Trophoblast cell (in vitro differentiated cells and primary cell): ENCODE data around the gene ZBTB40.

Source experiments
- DNase-seq, 2 donors: peaks; one replicate each; pipeline ENCODE4 v3.0.0-alpha.2; 2016
- H2AFZ ChIP-seq: 2 replicates; pipeline ENCODE4 v1.6.1; 2013; ENCODE audit warnings: low read length, moderate library complexity, mild to moderate bottlenecking; ENCODE audit not compliant: insufficient read depth, poor library complexity
- H2AK5ac ChIP-seq: 2 replicates; pipeline ENCODE4 v1.6.1; 2013; ENCODE audit warnings: mild to moderate bottlenecking, low read length
- H2BK120ac ChIP-seq: 2 replicates; pipeline ENCODE4 v1.6.1; 2013; ENCODE audit warnings: low read length, mild to moderate bottlenecking, moderate library complexity; ENCODE audit not compliant: insufficient read depth, poor library complexity
- H2BK12ac ChIP-seq: 2 replicates; pipeline ENCODE4 v1.6.1; 2013; ENCODE audit warnings: mild to moderate bottlenecking, low read length, moderate library complexity
- H2BK5ac ChIP-seq: 2 replicates; pipeline ENCODE4 v1.6.1; 2013; ENCODE audit warnings: low read length, low read depth, moderate library complexity, mild to moderate bottlenecking; ENCODE audit not compliant: poor library complexity
- H3K14ac ChIP-seq: 2 replicates; pipeline ENCODE4 v1.6.1; 2013; ENCODE audit warnings: mild to moderate bottlenecking, low read length
- H3K18ac ChIP-seq: 2 replicates; pipeline ENCODE4 v1.6.1; 2013; ENCODE audit warnings: mild to moderate bottlenecking, low read length
- H3K23ac ChIP-seq: 2 replicates; pipeline ENCODE4 v1.6.1; 2013; ENCODE audit warnings: low read length
- H3K27ac ChIP-seq: 2 replicates; pipeline ENCODE4 v1.5.1; 2013; ENCODE audit warnings: low read depth, mild to moderate bottlenecking, inconsistent platforms, low read length, moderate library complexity
- H3K27me3 ChIP-seq: 2 replicates; pipeline ENCODE4 v1.6.1; 2013; ENCODE audit warnings: inconsistent platforms, mild to moderate bottlenecking, low read length, moderate library complexity; ENCODE audit not compliant: insufficient read depth
- H3K36me3 ChIP-seq, 2 experiments: 1 replicate in 1 of 2; 2 replicates in 1 of 2; pipeline ENCODE4 v1.6.1; 2013; ENCODE audit warnings: low read length in 2 of 2, mild to moderate bottlenecking in 2 of 2, moderate library complexity in 1 of 2; ENCODE audit not compliant: insufficient read depth in 2 of 2, control insufficient read depth in 1 of 2
- H3K4ac ChIP-seq: 2 replicates; pipeline ENCODE4 v1.6.1; 2013; ENCODE audit warnings: low read depth, mild to moderate bottlenecking, low read length, moderate library complexity
- H3K4me1 ChIP-seq, 2 experiments: 1 replicate in 1 of 2; 2 replicates in 1 of 2; pipeline ENCODE4 v1.6.1; 2013; ENCODE audit warnings: low read length in 2 of 2, mild to moderate bottlenecking in 2 of 2, moderate library complexity in 1 of 2; ENCODE audit not compliant: insufficient read depth in 2 of 2, control insufficient read depth in 1 of 2
- H3K4me2 ChIP-seq: 2 replicates; pipeline ENCODE4 v1.6.1; 2013; ENCODE audit warnings: inconsistent platforms, mild to moderate bottlenecking, low read length, moderate library complexity
- H3K4me3 ChIP-seq: 2 replicates; pipeline ENCODE4 v1.5.1; 2013; ENCODE audit warnings: mild to moderate bottlenecking, low read depth, low read length, inconsistent platforms
- H3K79me1 ChIP-seq: one replicate; pipeline ENCODE4 v1.6.1; 2013; ENCODE audit warnings: low read length
- H3K79me2 ChIP-seq: 2 replicates; pipeline ENCODE4 v1.6.1; 2013; ENCODE audit warnings: low read length, mild to moderate bottlenecking; ENCODE audit not compliant: control insufficient read depth, insufficient read depth, poor library complexity
- H3K9ac ChIP-seq: 2 replicates; pipeline ENCODE4 v1.6.1; 2013; ENCODE audit warnings: mild to moderate bottlenecking, low read length
- H3K9me3 ChIP-seq: 2 replicates; pipeline ENCODE4 v1.6.1; 2013; ENCODE audit warnings: low read depth, mild to moderate bottlenecking, control low read depth, inconsistent platforms, low read length; ENCODE audit not compliant: insufficient read depth
- H4K12ac ChIP-seq: 2 replicates; pipeline ENCODE4 v1.6.1; 2013; ENCODE audit warnings: low read depth, mild to moderate bottlenecking, low read length, moderate library complexity
- H4K8ac ChIP-seq: 2 replicates; pipeline ENCODE4 v1.6.1; 2013; ENCODE audit warnings: low read depth, mild to moderate bottlenecking, low read length, moderate library complexity
- H4K91ac ChIP-seq: one replicate; pipeline ENCODE4 v1.6.1; 2013; ENCODE audit warnings: low read depth, mild to moderate bottlenecking, low read length, moderate library complexity
- WGBS: extraction: QIAGEN DNeasy Blood & Tissue Kit; methylation state at CpG from one replicate; pipeline ENCODE4 v1.1.7; 2013; ENCODE audit warnings: missing lambda C conversion rate; ENCODE audit not compliant: insufficient read length, insufficient coverage; ENCODE audit errors: extremely low coverage; 5-methylcytosine and 5-hydroxymethylcytosine counted together

The ZBTB40 gene

GRCh38 chr1:22461678-22462527 is 10.3 kb downstream of the ZBTB40 start:
- no peak overlapping the region for H3K27ac ChIP-seq
- WGBS, result 100% methylated on average over 1 of the region's 6 CpGs
- peaks cover 0 to 2% of the 10 kb centered on the region in 2 experiments for H3K36me3 ChIP-seq
- no peaks in the 10 kb centered on the region for H3K4me1 ChIP-seq
- H2BK120ac ChIP-seq, result no peak overlapping the region
- H3K9me3 ChIP-seq, result no peaks in the 10 kb centered on the region
- H4K91ac ChIP-seq, result no peak overlapping the region
- H2AFZ ChIP-seq, result no peak overlapping the region
- H3K23ac ChIP-seq, result no peak overlapping the region
- no peak overlapping the region for H3K14ac ChIP-seq
- no peak overlapping the region for H2BK12ac ChIP-seq
- no peak overlapping the region for H2AK5ac ChIP-seq
- H3K4me3 ChIP-seq, result no peak overlapping the region
- peaks cover 2% of the 10 kb centered on the region for H3K79me2 ChIP-seq
- no peak overlapping the region for H3K4me2 ChIP-seq
- H3K18ac ChIP-seq, result no peak overlapping the region
- peak overlapping the region; percentile 1 for H3K4ac ChIP-seq
- H4K12ac ChIP-seq, result no peak overlapping the region
- no peaks in the 10 kb centered on the region for H3K79me1 ChIP-seq
- no peak overlapping the region for H4K8ac ChIP-seq
- H3K9ac ChIP-seq, result no peak overlapping the region
- H3K27me3 ChIP-seq, result no peaks in the 10 kb centered on the region
- DNase-seq, result no peak
- H2BK5ac ChIP-seq, result no peak overlapping the region

DNA sequence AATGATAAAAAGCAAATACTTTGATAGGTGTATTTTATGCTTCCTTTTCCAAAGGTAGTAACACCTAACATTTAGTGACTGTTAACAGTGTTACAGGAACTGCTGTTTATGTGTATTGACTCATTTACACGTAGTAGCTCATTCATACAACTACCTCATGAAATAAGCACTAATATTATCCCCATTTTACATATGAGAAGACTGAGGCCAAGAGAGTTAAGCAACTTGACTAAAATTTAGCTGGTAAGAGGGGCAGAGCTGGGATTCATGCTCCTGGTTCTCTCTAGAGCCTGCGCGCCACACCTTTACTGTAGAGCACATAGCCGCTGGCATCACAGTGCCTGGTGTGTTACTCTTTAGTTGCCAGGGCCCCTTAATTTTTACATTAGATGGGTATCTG is 11.3 kb downstream of the ZBTB40 start:
- Histone ChIP-seq H3K23ac (no peak overlapping the region), H4K8ac (no peak overlapping the region), H3K4me2 (no peak overlapping the region), H3K9ac (no peak overlapping the region), H3K4me3 (no peak overlapping the region), H2BK12ac (no peak overlapping the region), H2BK120ac (no peak overlapping the region), H3K36me3 (peaks cover 0 to 2% of the 10 kb centered on the region in 2 experiments), H3K4ac (no peak overlapping the region), H3K79me2 (peaks cover 2% of the 10 kb centered on the region), H3K4me1 (no peaks in the 10 kb centered on the region), H3K79me1 (no peaks in the 10 kb centered on the region), H4K12ac (no peak overlapping the region), H4K91ac (no peak overlapping the region), H3K18ac (no peak overlapping the region), H3K27me3 (no peaks in the 10 kb centered on the region), H2AFZ (no peak overlapping the region), H3K27ac (no peak overlapping the region), H2BK5ac (no peak overlapping the region), H3K14ac (no peak overlapping the region), H3K9me3 (no peaks in the 10 kb centered on the region), H2AK5ac (no peak overlapping the region)
- no peak for DNase-seq
- WGBS, result no CpG with 5 or more reads among the region's 4 CpGs

DNA sequence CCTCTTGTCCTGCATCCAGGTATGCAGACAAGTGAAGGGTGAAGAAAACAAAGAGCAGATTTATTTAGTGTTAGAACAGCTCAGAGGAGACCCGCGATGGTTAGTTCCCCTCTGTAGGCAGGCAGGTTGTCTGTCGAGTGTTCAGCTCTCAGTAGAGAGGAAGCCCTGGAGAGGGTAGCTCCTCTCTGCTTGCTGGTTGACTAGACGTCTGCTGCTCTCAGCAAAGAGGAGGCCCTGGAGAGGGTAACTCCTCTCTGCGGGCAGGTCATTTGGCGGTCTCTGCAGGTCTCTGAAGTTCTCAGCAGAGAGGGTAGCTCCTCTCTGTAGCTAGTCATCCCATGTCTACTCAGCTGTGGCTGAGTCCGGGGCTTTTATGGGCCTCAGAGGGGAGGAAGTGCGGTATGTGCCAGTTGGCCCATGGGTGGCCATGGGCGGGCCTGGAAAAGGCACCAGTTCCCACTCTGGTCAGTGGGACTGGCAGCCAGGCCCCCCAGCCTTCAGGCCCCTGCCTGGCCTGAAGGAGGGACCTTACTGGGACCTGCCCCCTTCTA is 13.4 kb downstream of the ZBTB40 start:
- no peak overlapping the region for H3K18ac ChIP-seq
- H4K91ac ChIP-seq, result no peak overlapping the region
- H3K79me2 ChIP-seq, result peaks cover 2% of the 10 kb centered on the region
- no peak overlapping the region for H3K14ac ChIP-seq
- no peaks in the 10 kb centered on the region for H3K79me1 ChIP-seq
- H4K8ac ChIP-seq, result no peak overlapping the region
- H3K4me1 ChIP-seq, result no peaks in the 10 kb centered on the region
- H4K12ac ChIP-seq, result no peak overlapping the region
- no peak overlapping the region for H2BK12ac ChIP-seq
- H3K4me3 ChIP-seq, result no peak overlapping the region
- H3K23ac ChIP-seq, result no peak overlapping the region
- no peak overlapping the region for H2AK5ac ChIP-seq
- no peaks in the 10 kb centered on the region for H3K9me3 ChIP-seq
- no peak overlapping the region for H3K27ac ChIP-seq
- no peaks in the 10 kb centered on the region for H3K36me3 ChIP-seq
- no peak overlapping the region for H2BK5ac ChIP-seq
- H3K4me2 ChIP-seq, result no peak overlapping the region
- no peak overlapping the region for H3K4ac ChIP-seq
- H3K27me3 ChIP-seq, result no peaks in the 10 kb centered on the region
- WGBS, result no CpG with 5 or more reads among the region's 9 CpGs
- H3K9ac ChIP-seq, result no peak overlapping the region
- no peak for DNase-seq
- H2AFZ ChIP-seq, result no peak overlapping the region
- no peak overlapping the region for H2BK120ac ChIP-seq

DNA sequence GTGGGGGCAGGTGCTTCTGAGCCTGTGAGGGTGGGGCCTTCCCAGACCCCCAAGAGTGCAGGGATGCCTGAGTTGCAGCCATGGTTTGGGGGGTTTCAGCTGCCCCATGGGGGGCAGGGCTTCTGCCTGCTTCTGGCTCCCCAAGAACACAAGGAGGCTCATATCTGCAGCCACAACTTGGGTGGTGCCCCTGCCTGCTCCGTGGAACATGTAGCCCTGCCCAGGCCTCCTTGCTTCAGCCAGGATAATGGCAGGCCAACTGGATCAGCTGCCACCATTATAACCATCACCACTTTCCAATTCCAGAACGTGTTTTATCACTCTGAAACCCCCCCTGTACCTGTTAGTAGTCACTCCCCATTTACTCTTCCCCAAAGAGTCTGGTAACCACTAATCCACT is 14.0 kb downstream of the ZBTB40 start:
- DNase-seq, result no peak
- Histone ChIP-seq H3K18ac (no peak overlapping the region), H3K14ac (no peak overlapping the region), H3K79me1 (no peaks in the 10 kb centered on the region), H3K4ac (no peak overlapping the region), H3K4me2 (no peak overlapping the region), H3K27me3 (no peaks in the 10 kb centered on the region), H4K8ac (no peak overlapping the region), H3K4me3 (no peak overlapping the region), H3K79me2 (peaks cover 2% of the 10 kb centered on the region), H2AFZ (no peak overlapping the region), H3K9ac (no peak overlapping the region), H3K23ac (no peak overlapping the region), H4K91ac (no peak overlapping the region), H3K9me3 (no peaks in the 10 kb centered on the region), H2BK12ac (no peak overlapping the region), H3K36me3 (no peaks in the 10 kb centered on the region), H2BK5ac (no peak overlapping the region), H4K12ac (no peak overlapping the region), H2AK5ac (no peak overlapping the region), H3K4me1 (no peaks in the 10 kb centered on the region), H3K27ac (no peak overlapping the region), H2BK120ac (no peak overlapping the region)
- no CpG with 5 or more reads among the region's 2 CpGs for WGBS
